HL-60 (cell line): Measurements from ENCODE around the gene OR51B5.
"Not testable (repeated sequence)": the region's sequence is repeated elsewhere in the genome, so short reads cannot be mapped to it uniquely, and the experiment has no call there.

ENCODE experiments used
- DNase-seq, 2 experiments: peaks; one replicate each; pipeline ENCODE4 v3.0.0-alpha.2; 2010 to 2020; ENCODE audit warnings: low read depth in 1 of 2, low spot score in 1 of 2
- H3K27ac ChIP-seq: fragments of 250-450 bp; sonication (Bioruptor Pico); replicated peaks from 2 replicates; pipeline ENCODE4 v1.5.1; 2020; ENCODE audit warnings: mild to moderate bottlenecking, moderate library complexity
- H3K27me3 ChIP-seq: fragments of 250-450 bp; sonication (Bioruptor Pico); 2 replicates; pipeline ENCODE4 v1.5.1; 2021; ENCODE audit warnings: mild to moderate bottlenecking, moderate library complexity; ENCODE audit not compliant: insufficient read depth, poor library complexity, severe bottlenecking
- H3K4me3 ChIP-seq: replicated peaks from 2 replicates; pipeline ENCODE4 v1.5.1; 2011; ENCODE audit warnings: mild to moderate bottlenecking, control low read depth, low read length; ENCODE audit not compliant: insufficient read depth
- CTCF ChIP-seq: IDR thresholded peaks from one replicate; pipeline ENCODE4 v1.5.1; 2011; ENCODE audit warnings: low read length, control low read depth, inconsistent platforms; ENCODE audit not compliant: insufficient read depth
- GABPA ChIP-seq: IDR thresholded peaks from 2 replicates; pipeline ENCODE4 v1.6.1; 2012; ENCODE audit warnings: low read depth
- POLR2AphosphoS5 ChIP-seq: IDR thresholded peaks from 2 replicates; pipeline ENCODE4 v1.6.1; 2012; ENCODE audit warnings: low read depth
- REST ChIP-seq: IDR thresholded peaks from 2 replicates; pipeline ENCODE4 v1.6.1; 2012; ENCODE audit warnings: low read depth; ENCODE audit not compliant: insufficient replicate concordance
- SPI1 ChIP-seq: IDR thresholded peaks from 2 replicates; pipeline ENCODE4 v1.6.1; 2012; ENCODE audit warnings: low read depth, mild to moderate bottlenecking, borderline replicate concordance

Gene OR51B5

GRCh38 chr11:5364214-5364613 is 20.9 kb upstream of the OR51B5 start:
- H3K4me3 ChIP-seq: no peak overlapping the region
- H3K27ac ChIP-seq: no peak overlapping the region
- no peak for DNase-seq
- TF ChIP-seq POLR2AphosphoS5: no peak
- no peak for TF ChIP-seq CTCF
- no peak for TF ChIP-seq SPI1
- TF ChIP-seq REST: no peak
- no peak for TF ChIP-seq GABPA
- H3K27me3 ChIP-seq: no peaks in the 10 kb centered on the region

GRCh38 chr11:5363679-5364078 is 20.4 kb upstream of the OR51B5 start:
- no peak for TF ChIP-seq REST

GRCh38 chr11:5362017-5362625 is 18.8 kb upstream of the OR51B5 start:
- Histone ChIP-seq H3K4me3 (no peak overlapping the region), H3K27me3 (no peaks in the 10 kb centered on the region), H3K27ac (no peak overlapping the region)
- no peak for TF ChIP-seq CTCF
- TF ChIP-seq POLR2AphosphoS5: no peak
- TF ChIP-seq REST: no peak
- no peak for TF ChIP-seq SPI1
- no peak for TF ChIP-seq GABPA
- no peak for DNase-seq

More at GRCh38 chr11:5363679-5364078, 20.4 kb upstream of the OR51B5 start:
- DNase-seq: no peak
- no peak overlapping the region for H3K27ac ChIP-seq
- no peak overlapping the region for H3K4me3 ChIP-seq
- H3K27me3 ChIP-seq: no peaks in the 10 kb centered on the region

GRCh38 chr11:5356031-5356430 is 12.7 kb upstream of the OR51B5 start:
- H3K27me3 ChIP-seq, H3K4me3 ChIP-seq, DNase-seq, H3K27ac ChIP-seq: not testable (repeated sequence)
